Progenitor cell of endocrine pancreas (in vitro differentiated cells): ENCODE results near the gene HCAR2. TPM values are rescaled to one million over a fixed set of nuclear protein-coding genes. Genes with fewer than 3 reads are reported as not detected.

Source experiments
- DNase-seq: peaks from one replicate; pipeline ENCODE4 v3.0.0; 2021; ENCODE audit warnings: low spot score; ENCODE audit not compliant: unreplicated experiment
- H3K27ac Mint-ChIP-seq: 2 replicates; pipeline ENCODE4 v1.8.0; 2021; ENCODE audit warnings: mild to moderate bottlenecking, moderate library complexity, mixed read lengths
- H3K27me3 Mint-ChIP-seq: 2 replicates; pipeline ENCODE4 v1.8.0; 2021; ENCODE audit warnings: mixed read lengths
- H3K36me3 Mint-ChIP-seq: 2 replicates; pipeline ENCODE4 v1.8.0; 2022; ENCODE audit warnings: mixed read lengths; ENCODE audit not compliant: insufficient read depth
- H3K4me1 Mint-ChIP-seq: 2 replicates; pipeline ENCODE4 v1.8.0; 2021; ENCODE audit warnings: low read depth, mixed read lengths
- H3K4me3 Mint-ChIP-seq: 2 replicates; pipeline ENCODE4 v1.8.0; 2021; ENCODE audit warnings: low read depth, mild to moderate bottlenecking, moderate library complexity, mixed read lengths
- H3K9me3 Mint-ChIP-seq: 2 replicates; pipeline ENCODE4 v1.8.0; 2021; ENCODE audit warnings: low read depth, mixed read lengths
- total RNA-seq: library from RNA; stranded (reverse); gene quantifications from 2 replicates; pipeline ENCODE4 v1.2.1, GENCODE V29; 2021
- TF ChIP-seq, protein P1 (sequence below): fragments of 200-600 bp; sonication (generic); IDR thresholded peaks from one replicate; pipeline ENCODE4 v1.5.0; 2021; ENCODE audit warnings: antibody characterized with exemption, mild to moderate bottlenecking; ENCODE audit not compliant: unreplicated experiment

HCAR2 gene
- total RNA-seq, 1 donor from 2014 or later: 0.67 TPM

DNA sequence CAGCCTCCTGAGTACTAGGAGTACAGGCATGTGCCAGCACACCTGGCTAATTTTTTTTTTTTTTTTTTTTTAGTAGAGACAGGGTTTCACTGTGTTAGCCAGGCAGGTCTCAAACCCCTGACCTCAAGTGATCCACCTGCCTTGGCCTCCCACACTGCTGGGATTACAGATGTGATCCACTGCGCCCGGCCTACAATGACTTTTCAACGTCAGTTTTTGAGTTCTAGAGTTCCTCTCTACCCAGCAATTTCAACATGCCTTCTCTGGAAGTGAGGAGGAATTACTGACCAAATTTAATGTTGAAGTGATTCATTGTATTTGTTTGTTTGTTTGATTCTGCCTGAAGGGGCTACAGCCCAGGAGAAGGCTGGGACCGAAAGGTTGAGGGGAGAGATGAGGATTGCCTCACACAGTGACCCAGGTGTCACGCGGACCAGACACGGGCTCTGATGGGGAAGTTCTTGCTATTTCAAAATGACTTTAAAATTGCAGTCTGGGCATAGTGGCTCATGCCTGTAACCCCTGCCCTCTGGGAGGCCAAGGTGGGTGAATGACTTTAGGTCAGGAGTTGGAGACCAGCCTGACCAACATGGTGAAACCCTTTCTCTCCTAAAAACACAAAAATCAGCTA lies 40.9 kb upstream of the HCAR2 start:
- H3K4me3 Mint-ChIP-seq: no peak overlapping the region
- H3K27me3 Mint-ChIP-seq: no peaks in the 10 kb centered on the region
- TF ChIP-seq, protein P1, sequence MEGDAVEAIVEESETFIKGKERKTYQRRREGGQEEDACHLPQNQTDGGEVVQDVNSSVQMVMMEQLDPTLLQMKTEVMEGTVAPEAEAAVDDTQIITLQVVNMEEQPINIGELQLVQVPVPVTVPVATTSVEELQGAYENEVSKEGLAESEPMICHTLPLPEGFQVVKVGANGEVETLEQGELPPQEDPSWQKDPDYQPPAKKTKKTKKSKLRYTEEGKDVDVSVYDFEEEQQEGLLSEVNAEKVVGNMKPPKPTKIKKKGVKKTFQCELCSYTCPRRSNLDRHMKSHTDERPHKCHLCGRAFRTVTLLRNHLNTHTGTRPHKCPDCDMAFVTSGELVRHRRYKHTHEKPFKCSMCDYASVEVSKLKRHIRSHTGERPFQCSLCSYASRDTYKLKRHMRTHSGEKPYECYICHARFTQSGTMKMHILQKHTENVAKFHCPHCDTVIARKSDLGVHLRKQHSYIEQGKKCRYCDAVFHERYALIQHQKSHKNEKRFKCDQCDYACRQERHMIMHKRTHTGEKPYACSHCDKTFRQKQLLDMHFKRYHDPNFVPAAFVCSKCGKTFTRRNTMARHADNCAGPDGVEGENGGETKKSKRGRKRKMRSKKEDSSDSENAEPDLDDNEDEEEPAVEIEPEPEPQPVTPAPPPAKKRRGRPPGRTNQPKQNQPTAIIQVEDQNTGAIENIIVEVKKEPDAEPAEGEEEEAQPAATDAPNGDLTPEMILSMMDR: no peak
- no peak for DNase-seq
- no peak overlapping the region for H3K27ac Mint-ChIP-seq
- no peaks in the 10 kb centered on the region for H3K9me3 Mint-ChIP-seq
- H3K4me1 Mint-ChIP-seq: no peaks in the 10 kb centered on the region
- H3K36me3 Mint-ChIP-seq: no peaks in the 10 kb centered on the region

DNA sequence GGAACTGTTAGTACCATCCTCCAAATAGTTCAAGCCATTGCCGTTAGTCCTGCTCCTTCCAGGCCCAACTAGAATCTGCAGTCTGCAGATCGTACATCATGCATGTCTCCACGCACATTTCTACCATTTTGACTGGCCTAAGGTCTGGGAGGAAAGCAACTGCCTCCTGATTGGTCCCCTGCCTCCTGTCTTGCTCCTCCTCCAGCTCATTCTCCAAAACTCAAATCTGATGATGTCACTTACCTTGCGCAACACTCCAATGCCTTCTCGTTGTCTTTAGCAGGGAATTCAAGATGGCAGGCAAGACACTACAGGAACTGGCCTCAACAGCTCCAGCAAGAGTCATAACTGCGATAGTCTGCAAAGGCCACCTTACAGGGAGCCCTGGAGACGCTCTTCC lies 37.2 kb upstream of the HCAR2 start:
- Mint-ChIP-seq H3K4me1 (no peaks in the 10 kb centered on the region), H3K4me3 (no peak overlapping the region), H3K27me3 (no peaks in the 10 kb centered on the region), H3K9me3 (no peaks in the 10 kb centered on the region), H3K36me3 (no peaks in the 10 kb centered on the region), H3K27ac (no peak overlapping the region)
- no peak for DNase-seq
- TF ChIP-seq, protein P1: no peak

DNA sequence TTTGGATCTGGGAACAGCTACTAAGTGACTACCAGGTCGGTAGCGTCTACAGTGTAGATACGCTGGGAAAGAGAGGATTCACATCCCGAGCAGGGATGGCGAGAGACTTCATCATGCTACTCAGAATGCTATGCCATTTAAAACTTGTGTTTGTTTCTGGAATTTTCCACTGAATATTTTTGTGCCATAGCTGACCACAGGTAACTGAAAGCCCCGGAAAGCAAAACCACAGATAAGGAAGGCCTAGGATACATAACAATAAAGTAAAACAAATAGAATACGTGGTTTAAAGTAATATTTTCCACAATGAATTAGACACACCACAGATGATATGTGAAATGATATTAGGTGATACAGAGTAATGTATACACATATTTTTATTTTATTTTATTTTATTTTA lies 35.4 kb upstream of the HCAR2 start:
- H3K36me3 Mint-ChIP-seq: no peaks in the 10 kb centered on the region
- H3K27ac Mint-ChIP-seq: no peak overlapping the region
- TF ChIP-seq, protein P1: no peak
- DNase-seq: no peak
- H3K4me3 Mint-ChIP-seq: no peak overlapping the region
- no peaks in the 10 kb centered on the region for H3K4me1 Mint-ChIP-seq
- no peaks in the 10 kb centered on the region for H3K27me3 Mint-ChIP-seq
- H3K9me3 Mint-ChIP-seq: no peaks in the 10 kb centered on the region

DNA sequence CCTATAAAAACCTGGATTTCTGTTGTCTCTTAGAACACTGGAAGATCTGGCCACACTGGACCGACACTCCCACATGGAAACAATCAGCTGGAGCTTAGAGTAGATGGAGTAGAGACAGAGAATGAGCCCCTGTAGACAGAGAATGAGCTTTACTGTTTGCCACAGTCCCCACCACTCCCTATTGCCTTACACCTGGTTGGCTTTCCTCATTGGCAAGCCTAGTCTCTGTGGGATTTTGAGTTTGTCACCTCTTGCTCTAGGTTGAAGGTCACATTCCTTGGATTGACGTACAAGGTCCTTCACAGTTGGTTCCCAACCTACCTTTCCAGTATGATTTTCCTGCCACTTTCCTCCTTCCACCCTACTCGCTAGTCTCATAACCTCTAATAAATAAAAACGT lies 29.5 kb upstream of the HCAR2 start:
- Mint-ChIP-seq H3K9me3 (no peaks in the 10 kb centered on the region), H3K27ac (no peak overlapping the region), H3K4me3 (no peak overlapping the region), H3K36me3 (no peaks in the 10 kb centered on the region), H3K4me1 (peaks cover 22% of the 10 kb centered on the region), H3K27me3 (no peaks in the 10 kb centered on the region)
- TF ChIP-seq, protein P1: no peak
- no peak for DNase-seq

DNA sequence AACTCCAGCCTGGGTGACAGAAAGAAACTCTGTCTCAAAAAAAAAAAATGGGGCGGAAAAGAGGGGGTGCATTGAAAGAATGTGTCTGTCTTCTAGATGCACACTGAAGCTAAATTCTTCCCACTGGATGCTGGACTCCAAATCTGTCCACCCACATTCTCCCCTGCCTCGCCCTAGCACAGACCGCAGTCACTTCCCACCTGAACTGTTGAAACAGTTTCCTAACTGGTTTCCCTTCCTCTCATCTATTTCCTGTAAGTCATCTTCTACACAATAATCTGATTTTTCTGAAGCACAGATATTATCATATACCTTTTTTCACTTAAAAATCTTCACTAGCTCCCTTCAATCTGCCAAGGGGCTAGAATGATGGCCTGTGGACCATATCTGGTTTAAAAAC lies 29.0 kb upstream of the HCAR2 start:
- Mint-ChIP-seq H3K27me3 (no peaks in the 10 kb centered on the region), H3K36me3 (no peaks in the 10 kb centered on the region), H3K9me3 (no peaks in the 10 kb centered on the region), H3K27ac (no peak overlapping the region), H3K4me1 (peaks cover 22% of the 10 kb centered on the region), H3K4me3 (no peak overlapping the region)
- DNase-seq: no peak
- TF ChIP-seq, protein P1: no peak
